Measurements from ENCODE around the gene RPRD1B.

RPRD1B gene

GRCh38 chr20:38108986-38109541, 75.5 kb downstream of the RPRD1B start:
- DNase-seq, result no peak

- no peak for DNase-seq
Measured at GRCh38 chr20:38109591-38110524, 76.3 kb downstream of the RPRD1B start.

GRCh38 chr20:38110525-38111178, 77.1 kb downstream of the RPRD1B start:
- DNase-seq, result no peak

DNA sequence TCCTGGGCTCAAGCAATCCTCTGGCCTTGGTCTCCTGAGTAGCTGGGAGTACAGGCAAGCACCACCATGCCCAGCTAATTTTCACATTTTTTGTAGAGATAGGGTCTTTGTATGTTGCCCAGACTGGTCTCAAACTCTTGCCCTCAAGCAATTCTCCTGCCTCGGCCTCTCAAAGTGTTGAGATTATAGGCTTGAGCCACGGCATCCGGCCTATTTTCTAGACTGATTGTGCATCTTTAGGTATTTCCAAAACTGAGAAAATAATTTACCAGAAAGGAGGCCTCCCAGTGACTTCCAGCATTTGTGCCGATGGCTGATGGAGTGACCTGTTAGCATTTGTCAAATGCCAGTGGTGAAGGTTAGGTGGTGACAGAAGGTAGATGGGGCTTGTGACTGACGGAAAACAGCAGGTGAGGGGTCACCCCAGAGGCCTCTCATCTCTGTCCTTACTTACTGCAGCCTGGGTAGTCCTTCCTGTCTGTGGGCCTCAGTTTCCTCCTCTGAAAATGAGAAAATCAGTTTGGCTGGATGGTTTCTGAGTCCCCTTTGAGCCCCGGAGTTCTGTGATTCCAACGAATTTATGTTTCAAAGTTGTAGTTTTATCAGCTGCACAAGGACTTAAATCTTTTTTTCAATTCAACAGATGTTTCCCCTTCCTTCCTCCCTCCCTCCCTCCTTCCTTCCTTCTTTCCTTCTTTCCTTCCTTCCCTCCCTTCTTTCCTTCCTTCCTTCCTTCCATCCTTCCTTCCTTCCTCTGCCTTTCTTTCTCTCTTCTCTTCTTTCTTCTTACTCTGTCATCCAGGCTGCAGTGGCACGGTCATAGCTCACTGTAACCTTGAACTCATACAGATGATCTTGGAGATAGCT, 78.1 kb downstream of the RPRD1B start:
- DNase-seq, result no peak

GRCh38 chr20:38112261-38112929, 78.8 kb downstream of the RPRD1B start:
- no peak for DNase-seq

- DNase-seq, result no peak
Measured at GRCh38 chr20:38112930-38113294, 79.4 kb downstream of the RPRD1B start.

DNA sequence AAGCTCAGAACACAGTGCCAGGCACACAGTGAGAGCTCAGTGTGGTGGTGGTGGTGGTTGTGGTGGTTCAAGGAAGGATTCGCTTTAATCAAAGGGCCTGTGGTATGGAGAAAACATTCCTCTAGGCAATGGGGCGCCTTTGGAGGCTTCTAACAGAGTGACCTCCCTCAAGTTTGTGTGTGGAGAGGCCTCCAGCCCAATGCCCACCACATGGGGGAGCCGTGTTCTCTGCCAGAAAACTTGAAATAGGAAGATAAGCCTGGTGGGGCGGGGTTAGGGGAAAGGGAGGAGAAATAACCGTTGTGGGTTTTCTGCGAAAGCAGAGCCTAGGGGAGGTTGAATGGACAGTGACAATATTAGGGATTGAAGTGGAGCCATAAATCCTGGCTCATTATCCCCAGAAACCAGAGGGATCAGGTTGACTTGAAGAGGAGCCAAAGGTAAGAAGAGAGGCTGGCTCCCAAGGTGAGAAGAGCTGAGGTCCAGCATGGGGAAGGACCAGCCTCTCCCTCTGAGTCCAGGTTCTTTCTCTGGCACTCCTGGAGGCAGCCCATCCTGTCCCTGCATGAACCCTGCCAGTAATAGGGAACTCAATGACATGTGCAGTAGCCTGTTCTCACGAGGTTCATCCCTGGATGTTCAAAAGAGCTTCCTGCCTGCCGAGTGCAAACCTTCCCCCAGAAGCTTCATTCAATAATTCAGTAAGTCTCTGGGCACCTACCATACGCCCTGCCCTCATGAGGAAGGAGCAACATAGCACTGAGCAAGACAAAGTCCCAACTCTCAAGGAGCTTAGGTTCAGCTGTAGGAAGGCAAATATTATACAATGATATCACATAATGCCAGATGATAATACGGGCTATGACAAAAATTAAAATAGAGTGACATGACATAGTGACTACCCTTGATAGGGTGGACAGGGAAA, 80.1 kb downstream of the RPRD1B start:
- DNase-seq, result no peak

GRCh38 chr20:38114353-38114791, 80.8 kb downstream of the RPRD1B start:
- no peak for DNase-seq

- DNase-seq, result no peak
Measured at GRCh38 chr20:38115205-38115604, 81.7 kb downstream of the RPRD1B start.

GRCh38 chr20:38115896-38116295, 82.3 kb downstream of the RPRD1B start:
- no peak for DNase-seq

DNA sequence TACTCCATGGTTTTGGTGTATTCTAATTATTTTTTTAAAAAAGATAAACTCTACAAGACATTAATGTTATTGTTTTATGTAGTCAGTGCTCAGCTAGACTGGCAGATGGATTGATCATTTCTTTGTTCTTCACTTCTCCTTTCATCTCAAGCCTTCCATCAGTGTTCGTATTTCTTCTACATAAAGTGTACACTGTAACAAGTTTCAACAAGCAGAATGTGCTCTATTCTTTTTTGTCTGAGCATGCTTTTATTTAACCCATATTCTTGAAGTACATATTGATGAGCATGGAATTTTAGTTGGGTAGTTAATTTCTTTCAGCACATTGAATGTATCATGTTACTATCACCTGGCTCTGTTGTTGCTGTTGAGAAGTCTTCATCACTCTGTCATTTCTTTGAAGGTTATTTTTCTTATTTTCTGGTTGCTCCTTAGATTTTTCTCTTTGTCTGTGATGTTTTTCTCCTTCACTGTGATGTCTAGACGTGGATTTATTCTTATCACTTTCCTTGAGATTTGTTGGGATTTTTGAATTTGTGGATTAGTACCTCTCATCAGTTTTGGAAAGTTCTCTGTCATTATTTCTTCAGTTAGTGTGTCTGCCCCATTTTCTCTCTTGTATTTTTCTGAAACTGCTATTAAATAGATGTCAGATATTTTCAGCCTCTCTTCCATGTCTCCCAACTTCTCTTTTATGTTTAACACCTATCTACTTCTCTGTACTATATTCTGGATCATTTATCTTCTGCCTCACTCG, 83.0 kb downstream of the RPRD1B start:
- no peak for DNase-seq

DNA sequence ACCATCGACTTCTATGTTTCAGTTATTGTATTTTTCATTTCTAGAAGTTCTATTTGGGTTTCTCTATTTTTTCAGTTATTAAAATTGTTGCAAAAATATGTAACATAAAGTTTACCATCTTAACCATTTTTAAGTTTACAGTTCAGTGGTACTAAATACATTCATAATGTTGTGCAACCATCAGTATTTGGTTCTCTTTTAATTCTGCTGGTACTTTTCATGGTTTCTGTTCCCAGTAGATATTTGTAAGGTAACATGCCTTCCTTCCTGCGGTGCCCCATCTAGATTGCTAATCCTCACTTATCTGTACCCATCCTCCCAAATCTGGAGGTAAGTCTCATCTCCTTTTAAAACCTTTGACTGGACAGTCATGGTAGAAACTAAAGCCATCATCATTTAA, 83.7 kb downstream of the RPRD1B start:
- DNase-seq, result no peak

- no peak for DNase-seq
Measured at GRCh38 chr20:38117635-38118034, 84.1 kb downstream of the RPRD1B start.

DNA sequence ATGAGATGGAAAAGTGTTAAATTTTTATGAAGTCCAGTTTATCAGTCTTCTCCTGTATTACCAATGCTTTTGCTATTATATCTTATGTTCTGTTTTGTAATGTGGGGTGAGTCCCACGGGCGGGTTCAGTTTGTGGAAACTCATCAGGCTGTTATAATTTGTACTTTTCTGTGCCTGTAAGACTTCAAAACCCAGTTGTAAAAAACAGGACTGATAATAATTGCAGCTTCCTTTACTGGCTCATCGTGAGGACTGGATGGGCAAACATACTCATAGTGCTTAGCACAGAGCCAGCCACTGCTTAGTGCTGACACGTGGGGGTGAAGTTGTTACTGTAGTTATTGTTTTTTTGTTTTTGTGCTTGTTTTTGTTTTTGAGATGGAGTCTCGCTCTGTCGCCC, 85.9 kb downstream of the RPRD1B start:
- DNase-seq, result no peak

DNA sequence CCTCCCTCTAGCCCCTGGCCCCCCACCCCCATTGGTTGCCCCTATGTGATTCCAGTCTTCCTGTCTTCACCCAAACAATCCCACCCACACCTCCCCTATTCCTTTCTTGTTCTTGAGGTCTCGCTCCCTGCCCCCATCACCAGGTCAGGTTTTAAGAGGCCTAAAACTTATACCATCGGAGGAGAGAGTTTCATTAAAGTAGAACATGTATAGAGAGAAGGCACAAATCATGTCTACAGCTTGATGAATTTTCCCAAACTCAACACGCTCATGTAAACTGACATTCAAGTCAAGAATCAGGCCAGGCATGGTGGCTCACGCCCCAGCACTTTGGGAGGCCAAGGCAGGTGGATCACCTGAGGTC, 87.1 kb downstream of the RPRD1B start:
- DNase-seq, result no peak

DNA sequence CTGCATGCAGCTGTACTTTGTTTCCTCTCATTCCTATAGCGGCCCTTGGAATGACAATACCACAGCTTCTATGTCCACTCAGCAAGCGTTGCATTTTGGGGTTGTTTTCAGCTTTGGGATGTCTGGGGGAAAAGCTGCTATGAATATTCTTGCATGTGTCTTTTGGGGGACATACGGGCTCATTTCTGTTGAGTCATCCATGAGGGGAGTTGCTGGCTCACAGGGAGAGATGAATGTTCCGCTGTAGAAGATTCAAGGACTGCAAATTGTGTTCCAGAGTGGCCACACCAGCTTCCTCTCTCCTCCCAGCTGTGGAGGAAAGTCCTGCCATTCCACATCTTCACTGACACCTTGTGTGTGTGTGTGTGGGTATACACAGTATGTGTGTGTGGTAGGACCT, 88.2 kb downstream of the RPRD1B start:
- no peak for DNase-seq

- DNase-seq, result no peak
Measured at GRCh38 chr20:38123021-38123587, 89.6 kb downstream of the RPRD1B start.

- no peak for DNase-seq
Measured at GRCh38 chr20:38125157-38126056, 91.9 kb downstream of the RPRD1B start.
